ENCODE measurements around the gene POLR1E. TPM values are rescaled to one million over a fixed set of nuclear protein-coding genes. Genes with fewer than 3 reads are reported as not detected.

The POLR1E gene
- total and polyA plus RNA-seq, 4 donors: 21.7 to 26.7 (median 25.0) TPM

GRCh38 chr9:37445832-37446231, 39.9 kb upstream of the POLR1E start:
- no peak overlapping the region for H3K27ac ChIP-seq (ENCODE audit: low read depth, low read length)
- DNase-seq (ENCODE audit: low read depth in 4 of 6, low spot score in 6 of 6): no peak

GRCh38 chr9:37446401-37446800, 39.3 kb upstream of the POLR1E start:
- DNase-seq (ENCODE audit: low read depth in 4 of 6, low spot score in 6 of 6): no peak
- Histone ChIP-seq H3K27ac (ENCODE audit: low read depth, low read length) (no peak overlapping the region), H3K4me3 (ENCODE audit: low read depth, low read length) (no peak overlapping the region), H3K4me1 (ENCODE audit: control insufficient read depth, insufficient read depth, low read length) (no peaks in the 10 kb centered on the region), H3K9me3 (ENCODE audit: control insufficient read depth, insufficient read depth, low read length) (no peaks in the 10 kb centered on the region), H3K36me3 (ENCODE audit: control insufficient read depth, insufficient read depth, low read length) (peaks cover 19% of the 10 kb centered on the region), H3K27me3 (ENCODE audit: control insufficient read depth, insufficient read depth, low read length) (no peaks in the 10 kb centered on the region)
- WGBS (ENCODE audit: insufficient coverage): 88% methylated on average over 3 of the region's 4 CpGs

More at GRCh38 chr9:37445832-37446231, 39.9 kb upstream of the POLR1E start:
- Histone ChIP-seq H3K4me3 (ENCODE audit: low read depth, low read length) (no peak overlapping the region), H3K36me3 (ENCODE audit: control insufficient read depth, insufficient read depth, low read length) (peaks cover 22% of the 10 kb centered on the region), H3K27me3 (ENCODE audit: control insufficient read depth, insufficient read depth, low read length) (no peaks in the 10 kb centered on the region), H3K4me1 (ENCODE audit: control insufficient read depth, insufficient read depth, low read length) (no peaks in the 10 kb centered on the region), H3K9me3 (ENCODE audit: control insufficient read depth, insufficient read depth, low read length) (no peaks in the 10 kb centered on the region)
- WGBS (ENCODE audit: insufficient coverage): 100% methylated on average over 2 of the region's 6 CpGs

GRCh38 chr9:37447111-37447510, 38.6 kb upstream of the POLR1E start:
- Histone ChIP-seq H3K4me3 (ENCODE audit: low read depth, low read length) (no peak overlapping the region), H3K9me3 (ENCODE audit: control insufficient read depth, insufficient read depth, low read length) (no peaks in the 10 kb centered on the region), H3K27me3 (ENCODE audit: control insufficient read depth, insufficient read depth, low read length) (no peaks in the 10 kb centered on the region), H3K36me3 (ENCODE audit: control insufficient read depth, insufficient read depth, low read length) (peaks cover 12% of the 10 kb centered on the region), H3K27ac (ENCODE audit: low read depth, low read length) (no peak overlapping the region), H3K4me1 (ENCODE audit: control insufficient read depth, insufficient read depth, low read length) (no peaks in the 10 kb centered on the region)
- DNase-seq (ENCODE audit: low read depth in 4 of 6, low spot score in 6 of 6): no peak

- Histone ChIP-seq H3K4me3 (ENCODE audit: low read depth, low read length) (no peak overlapping the region), H3K27ac (ENCODE audit: low read depth, low read length) (no peak overlapping the region), H3K36me3 (ENCODE audit: control insufficient read depth, insufficient read depth, low read length) (peaks cover 6% of the 10 kb centered on the region), H3K4me1 (ENCODE audit: control insufficient read depth, insufficient read depth, low read length) (no peaks in the 10 kb centered on the region), H3K9me3 (ENCODE audit: control insufficient read depth, insufficient read depth, low read length) (no peaks in the 10 kb centered on the region), H3K27me3 (ENCODE audit: control insufficient read depth, insufficient read depth, low read length) (no peaks in the 10 kb centered on the region)
- WGBS (ENCODE audit: insufficient coverage): 20% methylated on average over 5 of the region's 12 CpGs
- peak in 2 of 6 donors; percentile 64 to 79 for DNase-seq (ENCODE audit: low read depth in 4 of 6, low spot score in 6 of 6)
Observed at GRCh38 chr9:37449862-37450632, 35.7 kb upstream of the POLR1E start.

- WGBS (ENCODE audit: insufficient coverage): 100% methylated on average over 1 of the region's 3 CpGs
- no peak overlapping the region for H3K4me3 ChIP-seq (ENCODE audit: low read depth, low read length)
- H3K27ac ChIP-seq (ENCODE audit: low read depth, low read length): no peak overlapping the region
- no peaks in the 10 kb centered on the region for H3K27me3 ChIP-seq (ENCODE audit: control insufficient read depth, insufficient read depth, low read length)
- peaks cover 9% of the 10 kb centered on the region for H3K36me3 ChIP-seq (ENCODE audit: control insufficient read depth, insufficient read depth, low read length)
- no peak for DNase-seq (ENCODE audit: low read depth in 4 of 6, low spot score in 6 of 6)
- H3K9me3 ChIP-seq (ENCODE audit: control insufficient read depth, insufficient read depth, low read length): no peaks in the 10 kb centered on the region
- H3K4me1 ChIP-seq (ENCODE audit: control insufficient read depth, insufficient read depth, low read length): peaks cover 3% of the 10 kb centered on the region
Observed at GRCh38 chr9:37451628-37452027, 34.1 kb upstream of the POLR1E start.

- peaks cover 9% of the 10 kb centered on the region for H3K36me3 ChIP-seq (ENCODE audit: control insufficient read depth, insufficient read depth, low read length)
- H3K9me3 ChIP-seq (ENCODE audit: control insufficient read depth, insufficient read depth, low read length): no peaks in the 10 kb centered on the region
- H3K4me1 ChIP-seq (ENCODE audit: control insufficient read depth, insufficient read depth, low read length): peaks cover 3% of the 10 kb centered on the region
- H3K27ac ChIP-seq (ENCODE audit: low read depth, low read length): no peak overlapping the region
- H3K4me3 ChIP-seq (ENCODE audit: low read depth, low read length): no peak overlapping the region
- no peak for DNase-seq (ENCODE audit: low read depth in 4 of 6, low spot score in 6 of 6)
- no peaks in the 10 kb centered on the region for H3K27me3 ChIP-seq (ENCODE audit: control insufficient read depth, insufficient read depth, low read length)
- no CpG with 5 or more reads among the region's 1 CpG for WGBS (ENCODE audit: insufficient coverage)
Observed at GRCh38 chr9:37452611-37453010, 33.1 kb upstream of the POLR1E start.

- peaks cover 9% of the 10 kb centered on the region for H3K36me3 ChIP-seq (ENCODE audit: control insufficient read depth, insufficient read depth, low read length)
- H3K9me3 ChIP-seq (ENCODE audit: control insufficient read depth, insufficient read depth, low read length): no peaks in the 10 kb centered on the region
- WGBS (ENCODE audit: insufficient coverage): no CpG with 5 or more reads among the region's 1 CpG
- no peak overlapping the region for H3K27ac ChIP-seq (ENCODE audit: low read depth, low read length)
- no peaks in the 10 kb centered on the region for H3K27me3 ChIP-seq (ENCODE audit: control insufficient read depth, insufficient read depth, low read length)
- H3K4me1 ChIP-seq (ENCODE audit: control insufficient read depth, insufficient read depth, low read length): peaks cover 3% of the 10 kb centered on the region
- no peak overlapping the region for H3K4me3 ChIP-seq (ENCODE audit: low read depth, low read length)
- no peak for DNase-seq (ENCODE audit: low read depth in 4 of 6, low spot score in 6 of 6)
Observed at GRCh38 chr9:37453827-37454226, 31.9 kb upstream of the POLR1E start.

GRCh38 chr9:37454238-37454637, 31.5 kb upstream of the POLR1E start:
- H3K36me3 ChIP-seq (ENCODE audit: control insufficient read depth, insufficient read depth, low read length): peaks cover 8% of the 10 kb centered on the region
- no peaks in the 10 kb centered on the region for H3K27me3 ChIP-seq (ENCODE audit: control insufficient read depth, insufficient read depth, low read length)
- H3K27ac ChIP-seq (ENCODE audit: low read depth, low read length): no peak overlapping the region
- H3K4me1 ChIP-seq (ENCODE audit: control insufficient read depth, insufficient read depth, low read length): peaks cover 3% of the 10 kb centered on the region
- no peak for DNase-seq (ENCODE audit: low read depth in 4 of 6, low spot score in 6 of 6)
- no peak overlapping the region for H3K4me3 ChIP-seq (ENCODE audit: low read depth, low read length)
- H3K9me3 ChIP-seq (ENCODE audit: control insufficient read depth, insufficient read depth, low read length): no peaks in the 10 kb centered on the region

- WGBS (ENCODE audit: insufficient coverage): 92% methylated on average over 2 of the region's 7 CpGs
- Histone ChIP-seq H3K27me3 (ENCODE audit: control insufficient read depth, insufficient read depth, low read length) (no peaks in the 10 kb centered on the region), H3K9me3 (ENCODE audit: control insufficient read depth, insufficient read depth, low read length) (no peaks in the 10 kb centered on the region), H3K4me3 (ENCODE audit: low read depth, low read length) (no peak overlapping the region), H3K36me3 (ENCODE audit: control insufficient read depth, insufficient read depth, low read length) (peaks cover 6% of the 10 kb centered on the region), H3K4me1 (ENCODE audit: control insufficient read depth, insufficient read depth, low read length) (peaks cover 3% of the 10 kb centered on the region), H3K27ac (ENCODE audit: low read depth, low read length) (no peak overlapping the region)
- no peak for DNase-seq (ENCODE audit: low read depth in 4 of 6, low spot score in 6 of 6)
Observed at GRCh38 chr9:37455884-37456647, 29.7 kb upstream of the POLR1E start.

GRCh38 chr9:37456817-37457216, 28.9 kb upstream of the POLR1E start:
- Histone ChIP-seq H3K4me1 (ENCODE audit: control insufficient read depth, insufficient read depth, low read length) (peaks cover 6% of the 10 kb centered on the region), H3K27me3 (ENCODE audit: control insufficient read depth, insufficient read depth, low read length) (no peaks in the 10 kb centered on the region), H3K36me3 (ENCODE audit: control insufficient read depth, insufficient read depth, low read length) (peaks cover 6% of the 10 kb centered on the region), H3K27ac (ENCODE audit: low read depth, low read length) (no peak overlapping the region), H3K4me3 (ENCODE audit: low read depth, low read length) (no peak overlapping the region), H3K9me3 (ENCODE audit: control insufficient read depth, insufficient read depth, low read length) (no peaks in the 10 kb centered on the region)
- no CpG with 5 or more reads among the region's 1 CpG for WGBS (ENCODE audit: insufficient coverage)
- DNase-seq (ENCODE audit: low read depth in 4 of 6, low spot score in 6 of 6): no peak

All from spinal cord (tissue), 10 donors.